Calu3 (cell line): ENCODE results near the gene ABCB1. TPM values are rescaled to one million over a fixed set of nuclear protein-coding genes. Genes with fewer than 3 reads are reported as not detected.

Experiments used
- BruUV-seq: library from RNA; stranded (reverse); fragments of 400-500 nt; replicated peaks from 2 replicates; lab custom pipeline; 2021; lab: Mats Ljungman, UMichigan
- CTCF ChIA-PET: fragments of 300-600 bp; sonication (Branson Sonifier 250); formaldehyde crosslinking; loops from one replicate; lab custom pipeline; 2022; ENCODE audit warnings: antibody characterized with exemption; lab: Charles Lee
- DNase-seq: peaks from one replicate; pipeline ENCODE4 v3.0.0; 2022
- H3K27ac Mint-ChIP-seq: one replicate; pipeline ENCODE4 v1.8.0; 2022; ENCODE audit warnings: mixed read lengths; ENCODE audit not compliant: unreplicated experiment
- H3K27me3 Mint-ChIP-seq: one replicate; pipeline ENCODE4 v1.8.0; 2022; ENCODE audit warnings: mixed read lengths; ENCODE audit not compliant: unreplicated experiment
- H3K36me3 Mint-ChIP-seq: one replicate; pipeline ENCODE4 v1.8.0; 2022; ENCODE audit warnings: mild to moderate bottlenecking, moderate library complexity, mixed read lengths; ENCODE audit not compliant: insufficient read depth, unreplicated experiment
- H3K4me1 Mint-ChIP-seq: one replicate; pipeline ENCODE4 v1.8.0; 2022; ENCODE audit warnings: mild to moderate bottlenecking, low read depth, mixed read lengths; ENCODE audit not compliant: unreplicated experiment
- H3K4me3 Mint-ChIP-seq: one replicate; pipeline ENCODE4 v1.8.0; 2022; ENCODE audit warnings: mild to moderate bottlenecking, low read depth, moderate library complexity, mixed read lengths; ENCODE audit not compliant: unreplicated experiment
- H3K9me3 Mint-ChIP-seq: one replicate; pipeline ENCODE4 v1.8.0; 2022; ENCODE audit warnings: low read depth, mixed read lengths; ENCODE audit not compliant: unreplicated experiment
- intact Hi-C: fragments of 100-400 bp; cut with micrococcal nuclease; formaldehyde crosslinking; loops from one replicate; pipeline ENCODE4 v1.10.0; 2022; ENCODE audit not compliant: unreplicated experiment
- total RNA-seq: library from RNA; stranded (reverse); gene quantifications from 2 replicates; pipeline ENCODE4 v1.2.3, GENCODE V29; 2022
- TF ChIP-seq, protein P1 (sequence below): fragments of 200-600 bp; IDR thresholded peaks from one replicate; pipeline ENCODE4 v1.8.0; 2022; ENCODE audit warnings: antibody characterized with exemption; ENCODE audit not compliant: unreplicated experiment

ABCB1 gene
- total RNA-seq, 1 experiment from 2014 or later, result 5.7 TPM

DNA sequence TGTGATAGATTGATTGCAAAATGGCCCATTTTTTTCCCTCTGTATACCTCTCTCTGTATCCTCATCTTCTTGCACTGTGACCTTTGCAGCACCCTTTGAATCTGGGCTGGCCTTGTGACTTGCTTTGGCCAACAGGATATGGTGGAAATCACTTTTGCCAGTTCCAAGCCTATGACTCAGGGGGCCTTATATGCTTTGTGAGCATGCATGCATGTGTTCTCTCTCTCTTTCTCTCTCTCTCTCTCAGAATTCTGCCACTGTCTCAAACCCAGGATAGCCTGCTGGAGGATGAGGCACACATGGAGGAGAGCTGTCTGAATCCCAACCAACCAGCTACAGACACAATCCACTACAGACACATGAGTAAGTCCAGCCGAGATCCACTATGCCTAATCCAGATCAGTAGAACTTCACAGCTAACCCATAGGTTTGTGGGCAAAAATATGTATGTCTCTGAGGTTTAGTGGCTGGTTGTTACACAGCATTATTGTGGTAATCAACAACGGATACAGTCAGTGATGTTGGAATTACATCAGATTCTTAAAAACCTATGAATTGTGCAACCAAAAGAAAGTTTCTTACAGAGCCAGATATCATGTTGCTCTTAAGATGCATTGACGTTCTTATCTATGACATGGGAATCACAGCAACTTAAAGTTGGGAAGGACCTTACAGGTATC is 83.4 kb downstream of the ABCB1 start:
- CTCF ChIA-PET, result interaction anchor here (0.7 kb wide), 1 partner anchor 123 kb away, joined by 3 read pairs; no protein-coding TSS in a partner anchor
- intact Hi-C loops, result no loop called here
- Mint-ChIP-seq H3K9me3 (no peaks in the 10 kb centered on the region), H3K4me3 (no peak overlapping the region), H3K27me3 (no peaks in the 10 kb centered on the region), H3K27ac (no peak overlapping the region), H3K36me3 (no peaks in the 10 kb centered on the region), H3K4me1 (no peaks in the 10 kb centered on the region)
- TF ChIP-seq, protein P1, sequence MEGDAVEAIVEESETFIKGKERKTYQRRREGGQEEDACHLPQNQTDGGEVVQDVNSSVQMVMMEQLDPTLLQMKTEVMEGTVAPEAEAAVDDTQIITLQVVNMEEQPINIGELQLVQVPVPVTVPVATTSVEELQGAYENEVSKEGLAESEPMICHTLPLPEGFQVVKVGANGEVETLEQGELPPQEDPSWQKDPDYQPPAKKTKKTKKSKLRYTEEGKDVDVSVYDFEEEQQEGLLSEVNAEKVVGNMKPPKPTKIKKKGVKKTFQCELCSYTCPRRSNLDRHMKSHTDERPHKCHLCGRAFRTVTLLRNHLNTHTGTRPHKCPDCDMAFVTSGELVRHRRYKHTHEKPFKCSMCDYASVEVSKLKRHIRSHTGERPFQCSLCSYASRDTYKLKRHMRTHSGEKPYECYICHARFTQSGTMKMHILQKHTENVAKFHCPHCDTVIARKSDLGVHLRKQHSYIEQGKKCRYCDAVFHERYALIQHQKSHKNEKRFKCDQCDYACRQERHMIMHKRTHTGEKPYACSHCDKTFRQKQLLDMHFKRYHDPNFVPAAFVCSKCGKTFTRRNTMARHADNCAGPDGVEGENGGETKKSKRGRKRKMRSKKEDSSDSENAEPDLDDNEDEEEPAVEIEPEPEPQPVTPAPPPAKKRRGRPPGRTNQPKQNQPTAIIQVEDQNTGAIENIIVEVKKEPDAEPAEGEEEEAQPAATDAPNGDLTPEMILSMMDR, result no peak
- no peak for DNase-seq
- no TSS peak for BruUV-seq

DNA sequence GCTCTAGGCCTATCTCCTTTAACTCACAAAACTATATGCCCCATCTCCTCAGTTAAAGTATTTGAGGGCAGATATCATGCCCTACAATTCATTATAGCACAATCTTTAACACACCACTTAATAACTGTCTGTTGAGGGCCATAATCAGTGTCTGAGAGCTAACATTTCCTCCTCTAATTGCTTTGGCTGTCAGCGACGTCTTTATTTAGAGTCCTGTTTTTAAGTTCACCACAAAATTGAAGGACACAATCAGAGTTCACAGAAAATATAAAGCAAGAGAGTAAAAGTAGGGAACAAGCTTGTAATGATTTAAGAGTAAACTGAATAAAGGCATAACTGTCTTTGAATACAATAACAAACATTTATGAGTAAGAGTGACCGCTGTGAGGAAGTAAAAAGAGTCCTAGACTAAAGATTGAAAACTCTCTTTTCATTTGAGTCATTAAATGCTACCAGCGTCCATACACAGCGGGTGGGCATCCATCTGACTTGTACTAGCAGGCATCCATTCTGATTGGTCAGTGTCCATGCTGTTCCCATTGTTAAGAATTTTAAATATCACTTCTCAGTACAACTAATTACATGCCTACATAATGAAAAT is 86.8 kb downstream of the ABCB1 start:
- no peaks in the 10 kb centered on the region for H3K36me3 Mint-ChIP-seq
- no peaks in the 10 kb centered on the region for H3K9me3 Mint-ChIP-seq
- no peak overlapping the region for H3K4me3 Mint-ChIP-seq
- no peak overlapping the region for H3K27ac Mint-ChIP-seq
- no TSS peak for BruUV-seq
- CTCF ChIA-PET, result no interaction called here
- TF ChIP-seq, protein P1, result no peak
- intact Hi-C loops, result no loop called here
- no peak for DNase-seq
- no peaks in the 10 kb centered on the region for H3K4me1 Mint-ChIP-seq
- no peaks in the 10 kb centered on the region for H3K27me3 Mint-ChIP-seq

DNA sequence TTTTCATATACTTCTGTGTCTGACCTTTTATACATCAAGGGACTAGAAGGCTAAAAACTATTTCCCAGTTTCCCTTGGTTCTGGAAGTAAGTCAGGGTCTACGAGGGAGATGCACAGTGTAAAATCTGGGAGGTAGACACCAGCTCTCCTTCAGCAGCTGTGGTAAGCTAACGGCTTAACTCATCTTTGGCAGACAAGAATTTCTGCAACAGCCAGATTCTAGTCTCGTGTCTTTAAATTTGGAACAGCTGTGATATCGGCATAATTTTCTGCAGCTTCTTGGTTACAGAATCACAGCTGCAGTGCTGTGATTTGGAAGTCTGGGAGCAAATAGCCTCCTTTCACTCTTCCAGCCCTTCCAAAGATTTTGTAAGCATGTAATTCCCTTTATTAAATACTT is 87.8 kb downstream of the ABCB1 start:
- no peaks in the 10 kb centered on the region for H3K36me3 Mint-ChIP-seq
- BruUV-seq, result no TSS peak
- no peak for DNase-seq
- no peaks in the 10 kb centered on the region for H3K4me1 Mint-ChIP-seq
- H3K9me3 Mint-ChIP-seq, result no peaks in the 10 kb centered on the region
- no peak overlapping the region for H3K27ac Mint-ChIP-seq
- H3K27me3 Mint-ChIP-seq, result no peaks in the 10 kb centered on the region
- CTCF ChIA-PET, result no interaction called here
- H3K4me3 Mint-ChIP-seq, result no peak overlapping the region
- TF ChIP-seq, protein P1, result no peak
- intact Hi-C loops, result no loop called here

DNA sequence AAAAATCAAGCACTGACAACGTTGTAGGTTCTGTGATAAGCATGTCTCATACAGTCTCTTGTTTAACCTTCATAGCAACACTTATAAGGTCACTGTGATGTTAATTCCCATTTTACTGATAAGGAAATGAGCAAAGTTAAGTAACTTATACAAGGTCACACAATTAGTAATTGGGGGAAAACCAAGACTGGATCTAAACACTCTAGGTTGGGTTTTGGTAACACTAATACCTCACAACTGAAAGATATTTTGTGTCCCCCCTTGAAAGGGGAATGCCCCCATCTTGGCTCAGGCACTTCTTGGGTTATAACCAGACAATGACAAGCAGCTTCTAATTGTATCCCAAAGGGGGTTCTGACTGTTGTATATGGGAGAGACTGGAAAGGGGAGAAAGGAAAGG is 89.2 kb downstream of the ABCB1 start:
- no peaks in the 10 kb centered on the region for H3K4me1 Mint-ChIP-seq
- BruUV-seq, result no TSS peak
- no peaks in the 10 kb centered on the region for H3K9me3 Mint-ChIP-seq
- H3K27ac Mint-ChIP-seq, result no peak overlapping the region
- TF ChIP-seq, protein P1, result no peak
- no peak for DNase-seq
- intact Hi-C loops, result no loop called here
- no peaks in the 10 kb centered on the region for H3K36me3 Mint-ChIP-seq
- CTCF ChIA-PET, result no interaction called here
- no peaks in the 10 kb centered on the region for H3K27me3 Mint-ChIP-seq
- H3K4me3 Mint-ChIP-seq, result no peak overlapping the region
